Superior temporal gyrus (tissue), 1 donor: ENCODE results near the gene DHRS1.
A peak's percentile ranks its signal among the peaks of the same experiment; 100 is the strongest.

Experiments used
- DNase-seq: peaks from one replicate; pipeline ENCODE4 v3.0.0-alpha.2; 2016; ENCODE audit errors: extremely low spot score

DHRS1 gene

DNA sequence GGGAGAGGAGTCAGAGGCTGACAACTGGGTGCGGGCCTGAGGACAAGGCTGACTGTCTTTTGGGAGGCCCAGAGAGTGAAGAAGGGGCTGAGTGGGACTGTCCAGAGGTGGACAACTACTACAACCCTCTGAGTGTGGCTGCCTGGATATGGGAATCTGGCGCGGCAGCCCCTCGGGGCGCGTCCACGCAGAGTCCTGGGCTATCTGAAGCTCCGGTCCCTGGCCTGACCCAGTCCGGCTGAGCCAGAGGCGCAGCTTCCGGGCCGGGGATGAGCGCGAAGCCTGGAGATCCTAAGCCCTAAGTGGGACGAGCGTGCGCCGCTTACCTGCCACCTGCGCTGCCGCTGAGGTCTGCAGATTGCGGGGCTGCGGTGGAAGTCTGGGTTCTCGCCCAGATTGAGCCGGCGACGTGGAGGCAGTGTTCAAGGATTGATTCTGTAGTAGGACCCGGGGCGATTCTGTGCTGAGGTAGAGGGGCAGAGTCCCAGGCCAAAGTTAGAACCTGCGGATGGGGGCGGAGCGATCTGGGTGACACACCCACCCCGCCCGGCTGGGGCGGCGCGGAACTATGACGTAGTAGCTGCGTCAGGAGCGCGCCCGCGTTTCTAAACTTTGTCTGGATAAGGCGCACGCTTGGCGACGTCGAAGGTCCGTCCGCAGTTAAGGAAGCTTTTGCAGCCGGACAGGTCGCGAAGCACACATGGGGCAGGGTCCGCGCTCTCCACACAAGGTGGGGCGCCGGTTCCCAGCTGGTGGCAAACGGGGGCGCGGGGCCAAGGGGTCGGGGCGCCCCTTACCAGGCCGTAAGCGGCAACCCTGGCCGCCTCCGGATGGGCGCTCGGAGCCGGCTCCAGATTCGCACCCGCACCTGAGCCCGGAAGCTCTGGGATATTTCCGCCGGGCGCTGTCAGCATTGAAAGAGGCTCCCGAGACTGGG, at the start of gene DHRS1, which contains the start of gene NOP9:
Gene DHRS1, minus strand, starts transcription at position 526 of the 937 bp plus-strand sequence. CDS start 674 bp downstream, outside the sequence.
Gene NOP9, plus strand, starts transcription at position 596 of the 937 bp plus-strand sequence. Its CDS starts 105 bp downstream, at position 701.
- DNase-seq = peak; percentile 93

DNA sequence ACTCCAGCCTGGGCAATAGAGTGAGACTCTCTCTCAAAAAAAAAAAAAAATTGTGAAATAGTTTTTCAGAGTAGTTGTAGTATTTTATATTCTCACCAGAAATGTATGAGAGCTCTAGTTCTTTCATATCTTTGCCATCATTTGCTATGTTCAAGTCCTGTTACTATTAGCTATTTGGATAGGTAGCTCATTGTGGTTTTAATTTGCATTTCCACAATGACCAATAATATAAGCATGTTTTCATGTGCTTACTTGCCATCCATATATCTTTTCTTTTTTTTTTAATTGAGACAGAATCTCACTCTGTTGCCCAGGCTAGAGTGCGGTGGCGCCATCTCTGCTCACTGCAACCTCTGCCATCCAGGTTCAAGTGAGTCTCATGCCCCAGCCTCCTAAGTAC, 48.6 kb upstream of the DHRS1 start:
- DNase-seq = no peak

DNA sequence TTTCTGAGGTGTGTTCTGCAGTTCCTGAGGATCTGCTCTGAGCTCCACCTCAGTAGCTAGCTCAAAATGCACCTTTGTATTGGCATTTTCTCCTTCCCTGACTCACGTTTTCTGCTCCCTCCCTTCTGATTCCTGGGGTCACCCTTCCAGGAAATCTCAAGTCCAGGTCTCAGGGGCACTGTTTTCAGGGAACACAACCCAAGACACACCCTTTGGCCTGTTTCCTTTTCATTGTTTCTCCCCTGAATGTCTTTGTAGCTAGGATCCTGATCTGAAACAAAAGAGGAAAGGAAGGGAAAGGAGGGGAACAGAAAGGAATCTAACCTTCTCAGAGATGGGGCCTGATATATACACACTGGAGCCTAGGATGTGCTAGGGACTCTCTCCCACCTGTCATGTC, 47.6 kb upstream of the DHRS1 start:
- no peak for DNase-seq

DNA sequence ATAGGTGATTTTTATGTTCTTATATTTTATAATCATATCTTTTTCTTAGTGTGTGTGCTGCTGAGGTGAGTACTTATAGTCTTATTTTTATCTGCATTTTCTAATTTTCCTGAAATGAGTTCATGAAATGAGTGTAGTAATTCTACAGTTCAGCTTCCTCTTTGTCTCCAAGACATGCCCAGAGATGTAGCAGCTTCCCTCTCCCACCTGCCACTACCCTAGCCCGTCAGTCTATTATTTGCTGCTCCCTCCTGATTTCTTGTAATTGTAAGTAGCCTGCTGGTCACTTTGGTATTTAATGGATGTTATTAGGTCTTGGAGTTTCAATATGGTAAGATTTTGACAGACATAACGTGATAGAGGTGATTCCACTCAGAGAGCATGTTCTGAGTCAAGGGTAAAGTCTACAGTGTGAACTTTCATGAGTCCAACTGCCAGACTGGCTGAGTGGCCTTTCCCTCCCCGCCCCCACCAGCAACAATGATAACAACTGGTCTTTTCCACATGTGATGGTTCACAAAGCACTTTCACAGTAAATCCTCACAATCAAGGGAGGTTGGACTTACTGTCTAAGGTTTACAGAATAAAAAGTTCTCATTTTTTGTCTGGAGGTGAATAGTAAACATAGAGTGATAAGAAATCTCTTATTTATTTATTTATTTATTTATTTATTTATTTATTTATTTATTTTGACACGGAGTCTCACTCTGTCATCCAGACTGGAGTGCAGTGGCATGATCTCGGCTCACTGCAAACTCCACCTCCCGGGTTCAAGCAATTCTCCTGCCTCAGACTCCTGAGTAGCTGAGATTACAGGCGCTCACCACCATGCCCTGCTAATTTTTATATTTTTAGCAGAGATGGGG, 44.4 kb upstream of the DHRS1 start:
- no peak for DNase-seq

DNA sequence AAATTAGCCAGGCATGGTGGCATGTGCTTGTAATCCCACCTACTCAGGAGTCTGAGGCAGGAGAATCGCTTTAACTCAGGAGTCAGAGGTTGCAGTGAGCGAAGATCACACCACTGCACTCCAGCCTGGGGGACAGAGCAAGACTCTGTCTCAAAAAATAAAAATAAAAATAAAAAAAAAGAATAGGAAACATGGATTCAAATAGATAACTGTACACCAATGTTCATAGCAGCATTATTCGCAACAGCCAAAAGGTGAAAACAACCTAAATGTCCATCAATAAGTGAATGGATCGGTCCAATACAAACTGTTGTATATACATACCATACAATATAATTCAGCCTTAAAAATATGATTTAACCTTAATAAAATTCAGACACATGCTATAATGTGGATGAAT, 43.3 kb upstream of the DHRS1 start:
- DNase-seq = no peak

DNA sequence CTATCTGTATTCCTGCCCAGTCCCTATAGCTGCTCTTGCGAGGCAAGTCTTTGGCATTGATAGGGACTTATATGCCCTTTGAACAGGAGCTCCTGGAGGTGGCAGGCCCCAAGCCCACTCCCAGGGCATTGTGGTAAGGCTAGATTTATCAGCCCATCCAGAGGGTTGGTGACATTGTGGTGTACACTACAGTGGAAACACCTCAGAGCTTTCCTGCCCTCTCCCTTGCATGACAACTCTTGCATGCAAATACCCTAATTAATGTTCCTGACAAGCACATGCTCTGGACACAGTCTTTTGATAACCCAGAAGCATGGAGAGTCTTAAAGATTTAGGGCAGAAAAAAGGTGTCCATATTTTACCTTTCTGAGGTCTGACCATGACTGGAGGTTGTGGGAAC, 41.0 kb upstream of the DHRS1 start:
- DNase-seq = no peak

DNA sequence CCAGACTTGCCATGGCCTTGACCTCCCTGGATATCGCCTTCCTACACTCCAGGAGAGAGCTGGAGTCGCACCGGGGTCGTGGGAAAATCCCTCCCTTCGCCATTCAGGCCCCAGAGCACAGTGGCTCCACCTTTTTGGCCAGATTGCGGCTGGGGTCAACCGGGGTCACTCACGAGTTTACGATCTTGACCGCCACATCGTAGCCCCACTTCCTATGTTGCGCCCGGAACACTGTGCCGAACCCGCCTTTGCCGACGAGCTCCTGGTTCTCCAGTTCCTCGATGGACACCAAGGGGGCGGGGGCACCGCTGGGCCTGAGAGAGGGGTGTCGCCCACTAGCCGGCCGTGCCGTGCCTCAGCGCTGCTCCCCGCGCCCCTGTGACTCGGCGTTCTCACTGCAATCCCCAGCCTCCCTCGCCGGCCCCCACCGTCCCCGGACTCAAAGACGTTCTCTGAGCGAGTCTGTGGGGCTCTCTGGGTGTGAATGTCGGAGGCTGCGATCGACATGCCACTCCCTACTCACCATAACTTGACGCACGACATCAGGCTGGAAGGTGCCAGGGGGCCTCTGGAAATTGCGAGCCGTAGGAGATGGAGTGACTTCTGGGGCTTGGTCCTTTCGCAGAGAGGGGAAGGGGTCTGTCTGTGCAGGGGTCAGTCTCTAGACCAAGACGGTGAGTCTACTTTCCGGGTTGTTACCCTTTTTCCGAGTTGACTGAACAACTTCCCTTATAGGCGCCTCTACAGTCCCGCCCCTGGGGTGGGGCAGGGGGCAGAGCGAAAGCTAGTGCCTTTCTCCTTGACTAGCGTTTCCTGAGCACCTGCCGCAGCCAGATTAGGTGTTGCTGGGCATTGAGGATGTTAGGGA, 39.9 kb upstream of the DHRS1 start, which contains the start of gene RIPK3:
Gene RIPK3, minus strand, starts transcription at position 708 of the 868 bp plus-strand sequence. Its CDS starts 165 bp downstream, at position 543.
- DNase-seq = no peak

DNA sequence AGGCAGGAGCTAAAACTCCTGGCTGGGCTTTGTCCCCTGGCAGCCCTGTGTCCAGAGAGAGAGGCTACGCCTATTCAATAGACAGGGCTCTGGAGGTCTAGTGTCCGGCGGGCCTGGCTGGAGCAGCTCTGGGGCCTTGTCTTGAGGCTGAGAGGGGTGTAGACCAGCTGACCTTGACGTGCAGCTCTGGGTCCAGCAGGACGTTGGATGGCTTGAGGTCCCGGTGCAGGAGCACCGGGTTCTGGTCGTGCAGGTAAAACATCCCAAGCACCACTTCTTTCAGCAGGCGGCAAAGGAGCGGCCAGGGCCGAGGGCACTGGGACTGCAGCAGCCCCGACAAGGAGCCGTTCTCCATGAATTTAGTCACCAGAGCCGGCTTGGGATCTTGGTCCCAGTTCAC, 39.3 kb upstream of the DHRS1 start:
- DNase-seq = no peak

DNA sequence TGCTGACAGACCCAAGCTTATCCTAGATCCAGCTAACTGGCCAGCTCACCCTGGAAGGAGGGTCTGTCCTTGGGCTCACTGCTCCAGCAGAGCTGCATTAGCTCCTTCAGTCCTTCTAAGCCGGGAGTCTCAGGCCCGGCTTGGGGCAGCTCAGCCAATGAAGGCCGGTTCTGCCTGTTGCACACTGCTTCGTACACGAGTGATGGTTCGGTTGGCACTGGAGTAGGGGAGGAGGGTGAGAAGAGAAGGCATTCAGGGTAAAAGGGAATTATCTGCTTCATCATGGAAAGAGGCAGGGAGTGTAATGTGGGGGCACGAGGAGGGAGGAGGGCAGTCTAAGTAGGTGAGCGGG, 38.2 kb upstream of the DHRS1 start:
- no peak for DNase-seq

DNA sequence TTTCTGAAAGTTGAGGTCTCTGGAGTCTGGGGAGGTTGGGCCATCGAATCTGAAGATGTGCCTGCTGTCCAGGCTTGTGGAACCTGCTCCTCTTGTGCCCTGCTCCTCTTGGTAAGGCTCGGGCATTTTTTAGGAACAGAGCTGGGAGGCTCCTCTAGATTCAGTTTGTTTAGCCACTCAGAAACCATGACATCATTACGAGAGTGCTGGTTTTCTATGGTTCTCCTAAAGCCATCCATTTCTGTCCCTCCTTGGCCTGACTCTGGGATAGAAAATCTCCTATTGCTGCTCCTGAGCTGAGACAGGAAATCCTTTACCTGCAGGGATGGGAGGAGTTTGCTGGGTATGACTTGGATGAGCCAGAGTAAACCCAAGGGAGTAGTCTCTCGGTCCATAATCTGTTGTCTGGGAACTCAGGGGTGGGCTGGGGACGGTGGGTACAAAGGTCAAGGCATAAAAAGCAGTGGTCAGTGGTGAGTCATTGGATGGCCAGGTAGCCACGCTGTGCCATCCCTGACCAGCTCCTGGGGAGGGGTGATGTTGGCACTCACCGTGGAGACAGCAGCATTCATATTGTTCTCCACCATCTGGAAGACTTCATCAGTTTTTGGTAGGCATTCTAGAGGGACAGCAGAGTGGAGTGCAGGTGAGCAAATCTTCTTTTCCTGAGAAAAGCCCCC, 37.7 kb upstream of the DHRS1 start:
- DNase-seq = no peak

DNA sequence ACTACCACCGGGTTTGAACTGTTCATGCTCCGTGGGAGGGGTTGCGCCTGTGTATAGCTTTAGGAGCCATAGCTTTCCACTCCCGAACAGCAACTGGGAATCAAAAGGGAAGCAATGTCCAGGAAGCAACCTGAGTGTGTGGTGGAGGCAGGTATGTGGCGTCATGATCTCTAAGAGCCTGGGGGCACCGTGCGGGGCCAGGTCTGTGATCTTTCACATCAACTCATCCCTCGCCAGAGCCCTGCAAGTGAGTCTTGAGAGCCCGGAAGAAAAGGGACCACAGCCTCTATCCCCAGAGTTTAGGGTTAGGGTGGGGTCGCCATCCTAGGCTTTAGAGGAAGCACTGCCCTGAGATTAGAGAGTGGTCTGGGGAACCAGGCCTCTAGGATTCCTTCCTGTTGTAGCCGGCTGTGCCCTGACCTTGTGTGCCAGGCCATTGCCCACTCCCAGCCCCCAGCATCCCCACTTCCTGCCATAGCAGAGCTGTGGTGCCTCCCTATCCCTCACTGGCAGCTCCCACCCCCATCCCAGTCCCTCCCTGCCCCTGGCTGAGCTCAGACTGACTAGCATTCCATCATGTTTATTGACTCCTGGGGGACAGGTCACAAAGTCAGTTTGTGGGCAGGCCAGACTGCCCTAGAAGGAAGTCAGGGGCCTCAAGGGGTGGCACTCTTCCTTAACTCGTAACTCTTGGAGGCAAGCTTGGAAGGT, 36.0 kb upstream of the DHRS1 start:
- DNase-seq = no peak

DNA sequence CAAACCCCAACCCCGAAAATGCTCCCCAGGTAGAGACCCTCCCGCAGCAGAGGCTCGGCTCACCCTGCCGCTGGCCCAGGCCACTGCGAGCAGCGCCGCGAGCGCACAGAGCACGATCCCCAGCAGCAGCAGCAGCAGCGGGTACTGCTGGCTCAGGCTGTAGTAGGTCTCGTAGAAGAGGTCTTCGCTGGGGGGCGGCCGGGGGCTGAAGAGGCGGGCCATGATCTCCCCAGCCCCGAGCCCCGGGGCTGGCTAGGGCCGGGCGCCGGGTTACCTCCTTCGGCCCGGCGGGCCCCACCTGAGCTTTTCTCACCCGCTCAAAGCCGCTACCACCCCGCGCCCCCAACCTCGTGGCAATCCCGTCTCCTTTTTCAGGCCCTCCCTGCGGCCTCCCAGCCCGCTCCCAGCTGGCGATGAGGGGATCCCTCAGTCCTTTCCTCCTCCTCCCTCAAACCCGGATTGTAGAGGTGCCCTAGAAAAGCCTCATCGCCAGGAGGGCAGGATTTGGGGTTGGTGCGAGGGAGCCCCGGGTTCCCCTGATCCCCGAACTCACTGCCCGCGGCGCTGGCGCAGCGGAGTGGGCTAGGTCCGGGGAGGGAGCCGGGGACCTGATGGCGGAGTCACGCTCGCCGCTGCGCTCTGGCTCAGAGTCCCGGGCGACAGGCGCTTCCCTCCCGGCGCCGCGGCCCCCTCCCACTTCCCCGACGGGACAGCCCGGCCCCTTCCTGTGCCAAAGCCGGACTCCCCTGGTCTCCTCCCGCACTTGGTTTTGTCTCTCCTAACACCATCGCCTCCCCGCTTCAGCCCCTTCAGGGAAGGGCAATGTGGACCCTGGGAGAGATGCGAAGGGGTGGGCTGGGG, 35.1 kb upstream of the DHRS1 start, which contains the start of gene ADCY4:
Gene ADCY4, minus strand, starts transcription at position 641 of the 861 bp plus-strand sequence. Its CDS starts 419 bp downstream, at position 222.
- no peak for DNase-seq

DNA sequence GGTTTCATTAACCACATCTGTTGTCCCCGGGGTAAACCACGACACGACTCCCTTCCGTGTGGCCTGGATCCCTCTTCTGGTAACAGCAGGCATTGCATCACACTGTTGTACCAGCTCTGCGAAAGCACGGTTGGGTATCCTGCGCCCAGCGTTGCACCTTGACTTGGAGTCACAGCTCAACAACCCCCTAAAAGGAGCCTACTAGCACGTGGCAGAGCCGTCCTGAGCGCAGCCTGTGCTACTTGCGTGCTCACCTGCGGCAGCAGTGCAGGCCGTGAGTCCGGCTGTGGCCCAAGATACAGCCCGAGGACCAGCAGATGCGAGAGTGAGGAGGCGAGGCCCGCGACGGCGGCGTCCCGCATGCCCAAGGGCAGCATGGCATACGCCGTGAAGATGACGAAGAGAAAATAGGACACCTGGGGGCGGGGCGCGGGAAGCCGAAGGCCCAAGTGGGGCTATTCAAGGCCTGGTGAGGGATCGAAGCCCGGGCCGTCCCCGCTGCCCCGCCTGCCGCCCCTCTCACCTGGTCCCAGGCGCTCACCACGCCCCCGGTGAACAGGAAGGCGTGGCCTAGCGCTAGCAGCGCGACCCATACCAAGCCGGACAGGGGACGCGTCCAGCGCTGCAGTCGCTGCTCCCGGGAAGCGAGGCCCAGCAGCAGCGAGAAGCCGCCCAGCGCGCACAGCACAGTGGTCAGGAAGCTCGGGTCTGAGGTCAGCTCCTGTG, 32.9 kb upstream of the DHRS1 start:
- peak; percentile 73 for DNase-seq

DNA sequence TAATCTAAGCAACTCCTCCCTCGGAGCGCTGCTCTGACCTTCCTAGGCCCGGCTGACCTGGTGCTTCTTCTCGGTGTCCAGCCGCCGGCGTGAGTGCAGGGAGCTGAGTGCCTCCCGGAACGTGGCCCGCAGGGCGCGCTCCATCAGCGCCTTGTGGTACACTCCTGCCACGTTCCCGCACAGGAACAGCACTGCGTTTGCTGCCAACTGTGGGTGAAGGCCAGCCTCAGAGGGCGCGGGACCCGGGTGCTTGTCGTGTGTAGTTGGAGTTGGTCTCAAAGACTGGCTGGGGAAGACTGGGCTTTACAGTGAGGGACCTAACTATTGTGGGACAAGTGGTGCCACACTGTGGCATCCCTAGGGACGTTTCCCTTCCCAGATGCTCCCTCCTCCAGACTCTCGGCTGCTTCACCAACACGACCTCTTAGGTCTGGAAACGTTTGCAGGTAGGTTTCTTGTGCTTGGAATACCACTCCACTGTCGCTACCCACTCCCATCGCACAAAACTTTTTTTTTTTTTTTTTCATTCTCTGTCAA, 32.2 kb upstream of the DHRS1 start:
- DNase-seq = no peak

DNA sequence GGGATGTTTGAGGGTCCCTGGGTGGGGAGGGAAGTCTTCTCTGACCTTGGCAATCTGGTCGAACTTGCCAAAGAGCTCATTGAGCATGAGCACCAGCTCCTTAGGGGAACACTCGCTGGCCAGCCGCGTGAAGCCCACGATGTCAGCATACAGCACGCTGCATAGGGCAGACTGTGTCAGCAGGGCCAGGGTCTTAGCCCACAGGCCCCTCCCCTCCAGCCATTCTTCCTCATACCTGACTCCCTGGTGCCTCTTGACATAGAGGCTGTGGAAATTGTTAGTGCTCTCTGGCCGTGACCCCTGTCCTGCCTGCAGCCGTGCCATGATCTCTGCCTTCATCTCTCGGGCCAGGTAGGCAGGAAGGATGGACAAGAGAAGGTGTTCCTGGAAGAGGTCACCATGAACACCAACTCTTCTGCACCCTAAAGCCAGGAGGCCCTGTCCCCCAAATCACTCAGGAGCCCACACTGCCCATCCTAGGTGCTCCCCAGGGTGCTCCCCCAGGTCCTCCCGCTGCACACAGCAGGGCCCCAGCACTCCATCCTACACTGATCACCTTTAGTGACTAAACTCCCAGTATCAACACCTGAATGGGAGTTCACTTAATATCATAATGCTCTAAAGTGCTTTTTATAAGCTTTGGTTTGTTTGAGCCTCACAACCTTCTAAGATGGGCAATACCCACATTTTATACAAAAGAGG, 31.5 kb upstream of the DHRS1 start:
- DNase-seq = no peak

DNA sequence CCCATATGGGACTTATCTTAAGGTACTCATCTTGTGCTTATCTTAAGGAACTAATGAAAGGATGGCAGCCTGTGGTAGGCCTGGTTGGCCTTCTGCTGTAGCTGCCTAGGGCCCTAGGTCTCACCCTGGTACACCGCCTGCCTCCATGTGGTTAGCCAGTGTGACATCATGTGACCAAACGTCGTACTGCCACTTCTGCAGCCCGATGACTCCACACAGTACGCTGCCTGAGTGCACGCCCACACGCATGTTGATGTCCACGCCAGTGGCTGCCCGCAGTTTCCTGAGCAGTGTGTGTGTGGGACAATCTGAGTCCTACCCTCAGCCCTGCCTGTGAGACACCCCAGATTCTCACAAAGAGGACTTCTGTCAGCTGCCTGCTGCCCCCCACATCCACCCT, 30.2 kb upstream of the DHRS1 start:
- DNase-seq = no peak

DNA sequence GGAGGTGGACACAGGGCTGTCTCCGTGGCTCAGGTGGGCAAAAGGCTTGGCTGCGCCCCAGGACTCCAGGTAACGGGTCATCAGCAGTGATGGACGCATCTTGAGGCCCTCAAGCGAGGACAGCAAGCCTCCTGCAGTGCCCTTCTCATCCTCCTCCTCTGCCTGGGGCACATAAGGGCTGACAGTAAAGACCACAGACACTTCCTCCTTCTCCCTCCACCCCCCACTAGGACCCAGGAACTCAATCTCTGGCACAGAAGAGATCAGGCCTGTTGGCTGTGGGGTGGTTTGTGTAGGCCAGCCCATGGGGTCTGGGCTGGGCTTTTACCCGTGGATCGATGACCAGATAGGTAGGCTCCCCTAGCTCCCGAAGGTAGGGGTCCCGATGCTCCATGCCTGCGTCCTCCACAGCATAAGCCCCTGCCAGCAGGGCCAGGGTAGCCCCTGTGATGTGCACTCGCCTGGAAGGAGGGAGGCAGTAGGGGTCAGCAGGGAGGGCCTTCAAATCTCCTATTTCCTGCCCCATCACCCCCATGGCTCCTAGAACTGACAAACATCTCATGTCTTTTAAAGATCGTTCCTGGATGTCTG, 29.6 kb upstream of the DHRS1 start:
- no peak for DNase-seq
